Activated CD4-positive, alpha-beta T cell treated with anti-CD3 and anti-CD28 coated beads, Interleukin-2, Interleukin-6, amounts not matched to agents 100 ng/mL and 50 ng/mL, durations not matched to agents 16 hours and 8 hours (primary cell): Measurements from ENCODE around the gene TRIM29.

ENCODE experiments used
- DNase-seq: peaks from one replicate; pipeline ENCODE4 v3.0.0-alpha.2; 2020

The TRIM29 gene

DNA sequence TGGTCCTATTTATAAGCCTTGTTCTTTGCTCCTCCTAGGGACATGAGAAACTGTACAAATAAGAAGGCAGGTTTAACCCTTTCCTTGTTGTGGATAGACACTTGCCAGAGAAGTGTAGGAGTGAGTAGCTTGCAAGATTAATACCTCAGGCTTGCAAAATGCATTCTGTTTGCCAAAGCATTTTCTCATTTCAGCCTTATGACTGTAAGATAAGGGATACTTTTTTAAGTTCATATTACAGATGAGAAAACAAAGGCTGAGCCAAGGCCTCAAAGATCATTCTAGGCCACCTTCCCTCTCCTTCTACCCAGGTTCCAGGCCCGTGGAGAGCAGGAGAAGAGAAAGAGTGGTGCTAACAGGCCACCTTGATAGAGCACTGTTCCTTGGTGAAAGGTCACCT, 46.8 kb downstream of the TRIM29 start:
- DNase-seq, result no peak

GRCh38 chr11:120090411-120090810, 47.5 kb downstream of the TRIM29 start:
- DNase-seq, result no peak

DNA sequence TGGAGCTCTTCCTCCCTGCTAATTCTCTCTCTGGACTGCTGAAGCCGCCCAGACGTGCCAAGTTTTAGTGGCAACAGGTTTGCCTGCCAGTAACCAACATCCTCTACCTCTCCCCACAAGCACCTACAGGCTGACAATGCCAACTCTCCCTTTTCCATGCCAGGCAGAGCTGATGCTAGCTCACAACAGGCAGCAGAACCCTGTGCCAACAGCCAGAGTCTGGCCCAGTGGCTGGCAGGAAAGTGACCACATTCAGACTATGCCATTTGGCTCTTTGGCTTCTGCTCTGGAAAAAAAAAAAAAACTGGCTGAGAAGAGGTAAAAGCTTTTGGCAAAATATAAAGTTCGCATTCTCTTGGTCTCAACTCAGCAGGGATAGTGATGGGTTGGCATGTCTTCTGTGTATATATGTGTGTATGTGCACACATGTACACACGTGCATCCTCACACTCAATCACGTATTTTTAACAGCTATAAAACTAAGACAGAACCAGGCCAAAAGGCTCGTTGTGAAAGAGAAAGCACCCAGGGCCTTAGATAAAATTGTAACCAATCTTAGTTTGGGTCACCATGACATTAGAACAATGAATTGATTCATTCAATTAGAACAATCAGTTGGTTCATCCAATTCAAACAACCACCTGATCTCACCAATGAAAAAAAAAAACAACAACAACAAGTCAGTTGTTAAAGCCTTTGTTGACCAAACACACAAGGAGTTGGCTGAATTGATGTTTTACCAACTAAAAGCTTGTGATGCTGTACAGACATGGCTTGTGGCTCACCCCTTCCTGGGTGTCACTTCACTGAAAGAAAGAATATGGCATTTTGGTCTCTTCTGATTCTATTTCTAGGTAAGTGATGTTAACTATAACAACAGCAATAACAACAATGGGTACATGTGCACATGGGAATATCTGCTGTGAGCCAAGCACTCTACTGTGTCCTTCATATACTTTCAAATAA, 48.6 kb downstream of the TRIM29 start:
- no peak for DNase-seq

DNA sequence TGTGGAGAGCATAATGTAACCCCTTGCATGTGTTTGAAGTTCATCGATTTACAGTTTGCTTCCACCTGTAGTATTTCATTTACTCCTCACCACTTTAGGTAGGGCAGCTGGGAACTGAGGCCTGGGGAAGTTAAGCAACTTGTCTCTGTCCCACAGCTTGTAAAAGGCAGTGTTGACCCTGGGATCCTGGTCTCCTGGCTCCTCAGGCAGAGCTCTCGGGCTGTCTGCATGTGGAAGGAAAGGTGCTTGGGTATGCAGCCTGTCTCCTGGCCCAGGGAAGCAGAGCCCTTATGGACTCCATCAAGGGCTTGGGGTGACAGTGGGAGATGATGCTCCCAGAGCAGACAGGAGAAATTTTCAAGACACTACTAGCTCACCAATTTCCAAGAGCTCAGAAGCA, 49.9 kb downstream of the TRIM29 start:
- no peak for DNase-seq

DNA sequence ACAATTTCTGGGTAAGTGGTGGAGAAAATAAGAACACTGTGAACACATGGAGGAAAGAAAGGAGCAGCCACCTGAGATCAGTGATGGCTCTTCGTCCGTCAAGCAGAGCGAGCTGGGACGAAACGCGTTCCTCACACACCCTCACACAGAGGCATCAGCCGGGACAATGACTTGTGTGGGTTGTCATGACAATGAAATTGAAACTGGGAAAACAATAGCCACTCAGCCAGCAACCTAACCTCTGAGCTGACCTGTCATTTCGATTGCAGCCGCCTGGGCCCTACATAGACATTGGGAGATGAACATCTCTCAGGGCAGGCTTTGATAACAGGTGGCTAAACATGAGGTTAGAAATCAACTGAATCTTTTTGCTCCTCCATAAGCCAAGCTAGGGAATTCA, 51.3 kb downstream of the TRIM29 start:
- no peak for DNase-seq

DNA sequence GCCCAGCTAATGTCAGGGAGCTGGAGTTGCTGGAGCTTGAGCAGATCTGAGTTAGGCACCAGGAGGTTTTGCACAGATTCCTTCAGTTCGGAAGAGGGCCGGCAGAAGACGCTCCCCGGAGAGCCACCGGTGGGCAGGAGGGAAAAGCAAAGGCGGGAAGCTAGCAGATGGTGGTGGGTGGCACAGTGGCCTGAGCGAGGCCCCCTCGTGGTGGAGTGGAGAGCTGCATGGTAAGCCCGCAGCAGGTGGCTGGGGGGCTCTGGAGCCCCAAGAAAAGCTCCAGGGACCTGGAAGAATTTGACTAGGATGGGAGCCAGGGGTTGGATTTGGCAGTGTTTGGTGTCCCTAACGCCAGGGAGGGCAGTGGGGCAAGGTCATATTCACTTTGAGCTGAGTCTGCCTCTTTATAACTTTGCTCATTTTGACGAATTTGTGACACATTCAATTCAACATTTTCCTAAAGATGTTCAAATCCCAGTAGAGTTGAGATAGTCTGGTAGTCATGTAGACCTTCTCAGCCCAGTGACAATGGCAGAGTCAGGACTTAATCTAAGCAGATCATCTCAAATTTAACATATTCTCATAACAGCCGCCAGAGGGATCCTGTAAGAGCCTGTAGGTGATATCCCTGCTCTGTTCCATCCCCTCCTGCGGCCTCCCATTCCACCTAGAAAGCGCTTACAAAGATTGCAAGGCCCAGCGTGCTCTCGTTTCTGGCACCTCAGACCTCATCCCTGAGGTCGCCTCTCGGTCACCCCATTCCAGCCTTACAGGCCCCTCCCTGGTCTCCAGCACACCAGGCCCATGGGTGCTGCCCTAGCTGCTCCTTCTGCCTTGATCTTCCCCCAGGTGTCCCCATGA, 57.9 kb downstream of the TRIM29 start:
- no peak for DNase-seq

DNA sequence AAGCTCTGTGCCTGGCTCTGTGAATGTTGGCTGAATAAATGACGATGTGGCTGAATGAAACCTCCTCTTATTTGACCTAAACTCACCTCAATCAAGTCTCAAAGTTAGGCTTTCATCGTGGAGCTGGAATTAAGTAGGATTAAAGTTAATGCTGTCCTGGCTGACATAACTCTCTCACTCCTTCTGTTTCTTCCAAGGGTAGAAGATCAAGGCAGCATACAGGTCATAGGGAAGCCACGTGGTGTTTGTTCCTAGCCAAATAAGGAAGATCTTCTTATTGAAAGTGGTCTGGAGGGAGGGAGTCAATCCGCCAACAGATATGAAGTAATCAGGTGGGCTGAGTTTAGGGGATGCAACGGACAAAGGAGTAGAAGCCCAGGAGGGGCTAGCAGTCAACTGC, 59.5 kb downstream of the TRIM29 start:
- no peak for DNase-seq

DNA sequence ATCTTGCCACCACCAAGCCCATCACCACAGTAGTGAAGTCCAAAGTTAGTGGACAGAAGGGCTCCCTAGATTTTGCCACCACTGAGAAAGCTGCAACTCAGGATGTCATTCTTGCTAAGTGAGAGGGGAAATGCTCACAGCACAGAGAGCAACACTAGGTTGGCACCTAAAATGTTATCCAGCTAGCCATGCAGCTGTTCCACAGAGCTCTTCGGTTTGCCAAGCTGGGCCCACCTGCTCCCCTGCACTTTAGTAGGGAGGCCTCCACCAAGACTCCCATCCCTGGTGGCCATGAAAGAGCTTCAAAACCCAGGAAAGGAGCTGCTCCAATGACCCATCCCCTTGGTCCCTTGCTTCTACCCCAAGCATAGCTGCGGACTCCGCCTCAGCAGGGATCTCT, 63.8 kb downstream of the TRIM29 start:
- DNase-seq, result no peak

DNA sequence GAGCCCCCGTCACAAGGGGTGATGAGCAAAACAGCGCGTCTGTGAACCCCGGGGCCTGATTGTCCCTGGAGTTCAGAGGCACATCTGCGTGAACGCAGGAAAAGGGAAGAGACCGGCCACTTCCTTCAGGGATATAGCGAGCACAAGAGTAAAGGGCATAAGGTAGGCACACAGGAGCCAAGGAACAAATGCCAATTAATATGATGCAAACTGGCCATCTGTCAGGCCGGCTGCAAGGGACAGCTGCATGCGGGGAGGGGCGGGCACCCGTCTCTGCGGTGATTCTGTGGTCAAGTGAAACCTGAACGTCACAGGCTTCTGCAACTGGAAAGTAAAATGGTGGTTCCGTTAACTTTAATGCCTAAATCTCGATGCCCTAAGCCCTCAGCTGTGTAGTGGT, 64.7 kb downstream of the TRIM29 start:
- DNase-seq, result no peak

- DNase-seq, result no peak
These were observed 69.8 kb downstream of the TRIM29 start for GRCh38 chr11:120068114-120068573.

GRCh38 chr11:120067438-120068113, 70.3 kb downstream of the TRIM29 start:
- no peak for DNase-seq

DNA sequence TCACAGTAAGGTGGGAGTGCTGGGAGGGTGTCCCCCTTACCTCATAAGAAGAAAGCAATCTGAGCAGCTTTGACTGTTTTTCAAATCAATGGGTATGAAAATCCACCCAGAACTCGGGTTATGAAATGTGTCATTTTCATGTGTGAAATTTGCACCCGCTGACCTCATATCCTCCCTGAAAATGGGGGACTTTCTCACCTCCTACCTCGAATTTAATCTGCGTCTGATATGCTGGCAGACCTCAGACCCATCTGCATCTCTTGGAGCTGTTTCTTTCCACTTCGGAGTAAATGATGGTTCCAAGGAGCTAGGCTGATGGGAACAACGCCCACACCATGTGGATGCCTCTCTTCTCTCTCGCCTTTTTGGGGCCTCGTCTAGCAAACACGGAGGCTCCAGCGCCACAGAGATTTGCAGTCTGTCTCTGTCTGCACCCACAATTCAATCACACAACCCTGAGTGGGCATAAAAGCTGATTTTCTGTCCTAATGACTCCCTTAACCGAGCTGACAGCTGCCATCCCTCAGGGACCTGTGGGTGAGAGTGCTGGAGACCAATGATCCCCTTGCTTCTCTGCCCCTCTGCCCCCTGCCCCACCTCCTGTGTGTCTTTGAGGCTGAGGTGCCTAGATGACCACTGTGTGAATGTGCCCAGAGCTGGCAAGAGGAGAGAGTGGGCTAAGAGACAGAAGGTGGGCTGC, 71.0 kb downstream of the TRIM29 start:
- DNase-seq, result no peak

- DNase-seq, result no peak
These were observed 72.0 kb downstream of the TRIM29 start for GRCh38 chr11:120065876-120066275.

DNA sequence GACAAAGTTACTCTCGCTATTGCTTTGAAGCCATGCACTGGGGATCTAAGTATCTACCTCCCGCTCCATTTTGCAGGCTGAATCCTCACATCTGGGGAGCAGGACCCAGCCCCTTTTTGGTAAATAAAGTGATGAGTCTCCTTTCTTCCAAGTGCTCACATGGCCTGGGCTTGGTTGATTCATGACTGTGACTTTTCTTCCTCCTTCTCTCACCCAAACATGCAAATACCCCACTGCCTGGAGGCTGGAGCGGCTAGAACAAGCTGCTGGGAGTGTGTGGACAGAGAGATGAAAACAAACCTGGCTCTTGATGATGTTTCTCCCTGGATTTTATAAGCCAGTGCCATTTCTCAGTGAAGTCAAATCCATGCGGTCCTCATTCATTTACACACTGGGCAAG, 72.7 kb downstream of the TRIM29 start:
- no peak for DNase-seq

DNA sequence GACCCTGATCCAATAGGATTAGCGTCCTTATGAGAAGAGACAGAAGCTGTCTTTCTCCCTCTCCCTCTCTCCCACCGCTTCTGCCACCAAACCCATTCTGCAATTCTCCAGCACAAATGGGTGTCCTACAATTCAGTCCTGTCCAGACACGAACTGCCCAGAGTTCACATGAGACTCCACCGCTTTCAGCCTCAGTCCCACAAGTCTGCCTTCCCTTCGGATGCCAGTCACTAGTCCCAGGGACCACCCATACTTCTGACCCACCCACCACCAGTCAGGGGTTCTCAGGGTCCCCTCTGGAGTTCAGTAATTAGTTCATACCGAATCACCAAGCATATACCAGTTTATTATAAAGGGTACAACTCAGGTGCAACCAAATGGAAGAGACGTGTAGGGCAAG, 73.6 kb downstream of the TRIM29 start:
- no peak for DNase-seq

DNA sequence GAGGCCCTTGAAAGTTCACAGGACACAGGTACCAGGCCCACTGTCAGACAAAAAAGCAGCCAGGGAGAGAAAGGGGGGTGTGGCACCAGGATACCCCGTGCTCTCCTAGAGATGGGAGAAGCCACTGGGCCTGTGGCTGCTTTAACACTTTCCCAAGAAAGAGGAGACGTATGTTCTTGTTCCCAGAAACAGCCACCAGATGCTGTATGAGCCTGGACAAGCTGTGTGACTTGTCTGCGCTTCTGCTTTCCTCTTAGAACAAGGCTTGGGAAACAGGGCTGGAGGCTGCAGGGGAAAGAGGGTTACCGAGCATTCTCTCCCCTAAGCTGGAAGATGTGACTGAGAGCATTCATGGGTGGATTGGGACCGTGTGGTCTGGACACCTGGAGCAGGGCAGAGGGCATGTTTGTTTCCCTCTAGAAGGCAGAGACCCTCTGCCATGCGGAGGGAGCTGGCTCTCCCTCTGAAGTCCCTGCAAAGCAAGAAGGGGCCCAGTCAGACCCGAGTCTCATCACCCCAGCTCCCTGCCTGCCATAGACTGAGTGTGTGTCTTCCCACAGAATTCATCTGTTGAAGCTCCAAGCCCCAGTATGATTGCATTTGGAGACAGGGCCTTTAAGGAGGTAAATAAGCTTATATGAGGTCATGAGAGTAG, 74.1 kb downstream of the TRIM29 start:
- DNase-seq, result no peak

DNA sequence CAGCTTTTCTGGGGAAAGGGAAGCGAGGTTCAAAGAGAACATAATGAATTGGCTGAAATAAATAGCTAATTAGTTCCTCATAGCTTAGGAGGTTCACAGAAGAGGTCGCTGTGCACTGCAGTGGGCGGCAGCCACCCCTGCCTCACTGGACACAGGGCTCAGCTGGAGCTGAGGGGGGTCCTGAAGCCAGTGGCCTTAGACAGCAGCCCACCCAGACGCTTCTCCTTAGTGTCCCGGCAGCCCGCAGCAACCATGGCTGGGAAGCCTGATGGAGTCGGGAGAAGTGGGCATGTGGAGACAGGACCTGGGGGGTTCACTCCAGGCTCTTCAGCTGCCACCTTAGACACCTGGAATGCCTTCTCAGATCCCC, 75.4 kb downstream of the TRIM29 start:
- no peak for DNase-seq

DNA sequence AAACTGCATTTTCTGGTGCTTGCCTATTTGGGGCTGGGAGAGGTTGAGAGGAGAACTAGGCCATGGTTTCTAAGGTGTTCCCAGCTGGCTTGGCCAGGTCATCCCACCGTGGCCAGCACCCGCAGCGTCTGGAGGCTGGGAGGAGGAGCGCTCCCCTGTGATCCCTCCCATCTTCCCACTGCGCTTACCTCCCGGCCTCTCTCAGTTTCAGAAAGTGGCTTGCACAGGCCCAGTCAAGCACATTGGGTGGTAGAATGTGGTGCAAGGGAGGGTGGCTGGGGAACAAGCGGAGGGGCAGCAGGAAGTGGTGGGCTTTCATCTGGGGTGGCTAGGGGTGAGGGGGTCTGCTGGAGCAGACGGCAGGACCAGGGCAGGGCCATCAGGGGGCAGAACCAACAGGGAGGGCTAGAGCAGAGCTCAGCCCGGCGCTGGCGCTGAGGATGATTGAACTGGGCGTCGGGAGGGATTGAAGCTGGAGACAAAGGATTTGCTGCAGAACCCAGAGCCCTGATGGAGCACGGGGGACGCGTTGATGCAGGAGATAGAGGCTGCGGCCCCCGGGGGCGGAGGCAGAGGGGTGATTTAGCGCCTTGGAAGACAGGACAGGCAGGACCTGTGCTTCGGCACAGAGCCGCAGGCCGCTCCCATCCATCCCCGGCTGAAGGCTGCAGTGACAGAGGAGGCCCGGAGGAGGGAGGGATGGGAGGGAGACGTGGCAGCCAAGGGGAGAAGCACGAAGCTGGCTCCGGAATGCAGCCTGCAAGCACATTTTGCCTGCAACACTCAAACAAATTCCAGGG, 76.0 kb downstream of the TRIM29 start:
- DNase-seq, result no peak
